ENCODE results near the gene UCK1.

DNA sequence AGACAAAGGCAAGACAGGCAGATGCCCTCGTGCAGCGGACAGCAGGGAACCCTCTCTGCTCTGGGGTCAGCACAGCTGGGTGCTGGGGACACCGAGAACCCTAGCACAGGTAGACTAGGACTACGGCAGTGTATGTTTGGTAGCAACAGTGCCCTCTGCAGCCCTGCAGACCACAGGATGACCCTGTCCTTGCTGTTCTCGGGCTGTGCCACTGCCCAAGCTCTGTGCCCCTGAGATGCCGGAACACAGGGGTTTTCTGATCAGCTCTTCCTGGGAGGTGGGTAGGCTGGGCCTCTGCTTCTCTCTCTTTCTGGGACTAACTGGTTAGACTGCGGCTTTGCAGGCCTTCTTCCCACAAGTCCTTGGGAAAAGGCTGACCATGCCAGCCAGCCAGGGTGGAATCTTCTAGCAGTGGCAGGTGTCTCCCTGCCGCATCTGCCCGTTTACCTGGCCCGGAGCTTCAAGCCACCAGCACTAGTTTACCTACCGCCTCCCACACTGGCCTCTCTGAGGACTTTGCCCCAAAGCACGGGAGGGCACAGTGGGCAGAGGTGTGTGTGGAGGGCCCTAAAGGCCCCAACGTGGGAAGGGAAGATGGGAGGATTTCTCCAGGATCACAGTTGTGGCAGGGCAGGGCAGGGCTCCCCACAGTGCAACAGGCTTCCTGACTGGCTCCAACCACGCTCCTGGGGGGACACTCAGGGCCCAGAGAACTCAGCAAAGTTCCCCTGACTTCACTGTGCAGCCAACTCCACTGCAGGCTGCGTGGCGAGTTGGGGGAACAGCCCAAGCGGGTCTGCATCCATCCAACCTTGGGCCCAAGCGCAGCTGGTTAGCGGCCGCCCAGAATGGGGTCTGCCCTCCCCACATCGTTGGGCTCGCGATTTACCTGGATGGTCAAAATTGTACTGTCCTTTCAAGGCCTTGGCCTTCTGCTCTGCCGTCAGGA, 1.2 kb downstream of the UCK1 start:
- no peak for TF ChIP-seq SP1 (IDR thresholded peaks at IDR 0.05)
- TF ChIP-seq ARNT (IDR thresholded peaks at IDR 0.05) = no peak
- TF ChIP-seq ZNF384 (IDR thresholded peaks at IDR 0.05) = no peak
- no peak for TF ChIP-seq SUZ12 (IDR thresholded peaks at IDR 0.05)
- TF ChIP-seq FOXM1 (IDR thresholded peaks at IDR 0.05; ENCODE audit: borderline replicate concordance) = no peak
- TF ChIP-seq BHLHE40 (IDR thresholded peaks at IDR 0.05; ENCODE audit: borderline replicate concordance) = no peak
- TF ChIP-seq L3MBTL2 (conservative IDR thresholded peaks at IDR 0.05) = no peak
- no peak for TF ChIP-seq ELF4 (IDR thresholded peaks at IDR 0.05)
- no peak for TF ChIP-seq HDGF (IDR thresholded peaks at IDR 0.05; ENCODE audit: borderline replicate concordance)
- no peak for TF ChIP-seq TARDBP (IDR thresholded peaks at IDR 0.05)
- TF ChIP-seq NFRKB (IDR thresholded peaks at IDR 0.05) = no peak
